Measurements from ENCODE around the gene PPFIBP2.

PPFIBP2 gene

DNA sequence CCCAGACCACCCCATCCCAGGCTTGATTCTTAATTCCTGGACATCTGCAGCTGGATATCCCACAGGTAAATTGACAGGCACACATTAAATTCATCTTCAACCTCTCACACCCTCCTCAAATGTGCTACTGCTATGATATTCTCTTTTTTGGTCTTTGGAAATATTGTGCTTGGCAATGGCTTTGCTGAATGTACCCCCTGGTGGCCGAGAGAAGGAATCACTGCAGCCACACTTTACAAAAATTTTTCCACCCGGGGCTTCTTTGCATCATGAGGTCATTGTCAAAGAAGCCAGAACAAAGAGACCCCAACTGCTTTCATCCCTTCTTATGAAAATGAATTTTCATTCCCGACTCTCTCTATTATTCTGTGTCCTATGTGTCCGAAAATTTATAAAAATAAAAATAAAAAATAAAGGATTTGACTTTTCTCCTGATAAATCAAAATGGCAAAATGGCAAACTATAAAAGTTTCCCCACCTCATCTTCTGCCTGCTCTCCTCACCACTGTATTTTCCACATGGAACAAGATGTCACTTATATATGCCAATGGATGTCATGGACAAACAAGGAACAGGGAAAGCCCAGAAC lies 174.5 kb downstream of the PPFIBP2 start:
- no peaks in the 10 kb centered on the region for H4K20me1 ChIP-seq (ENCODE audit: insufficient read depth, low read length)
- H3K9me2 ChIP-seq (replicated peaks; ENCODE audit: insufficient read depth, low read length): no peaks in the 10 kb centered on the region
- H2AFZ ChIP-seq (ENCODE audit: low read length): no peak overlapping the region
- H3K4me2 ChIP-seq (ENCODE audit: low read depth, low read length): no peak overlapping the region
- no peak overlapping the region for H3K27ac ChIP-seq (ENCODE audit: low read length)
- H3K36me3 ChIP-seq (replicated peaks; ENCODE audit: insufficient read depth, low read length): no peaks in the 10 kb centered on the region
- no peaks in the 10 kb centered on the region for H3K9me3 ChIP-seq (replicated peaks; ENCODE audit: insufficient read depth, low read length)
- TF ChIP-seq EZH2phosphoT487 (IDR thresholded peaks at IDR 0.05; ENCODE audit: low read length) (no peak), CTCF (IDR thresholded peaks at IDR 0.05; ENCODE audit: low read length) (peak; percentile 75)
- no peaks in the 10 kb centered on the region for H3K79me2 ChIP-seq (ENCODE audit: low read length)
- no peak overlapping the region for H3K9ac ChIP-seq (ENCODE audit: low read length)
- no peaks in the 10 kb centered on the region for H3K27me3 ChIP-seq (replicated peaks; ENCODE audit: insufficient read depth, low read length)
- H3F3A ChIP-seq (ENCODE audit: insufficient read depth, low read length): no peaks in the 10 kb centered on the region
- H3K4me3 ChIP-seq (ENCODE audit: low read length): no peak overlapping the region
- H3K4me1 ChIP-seq (ENCODE audit: low read length): no peaks in the 10 kb centered on the region
- DNase-seq: peak; percentile 38

DNA sequence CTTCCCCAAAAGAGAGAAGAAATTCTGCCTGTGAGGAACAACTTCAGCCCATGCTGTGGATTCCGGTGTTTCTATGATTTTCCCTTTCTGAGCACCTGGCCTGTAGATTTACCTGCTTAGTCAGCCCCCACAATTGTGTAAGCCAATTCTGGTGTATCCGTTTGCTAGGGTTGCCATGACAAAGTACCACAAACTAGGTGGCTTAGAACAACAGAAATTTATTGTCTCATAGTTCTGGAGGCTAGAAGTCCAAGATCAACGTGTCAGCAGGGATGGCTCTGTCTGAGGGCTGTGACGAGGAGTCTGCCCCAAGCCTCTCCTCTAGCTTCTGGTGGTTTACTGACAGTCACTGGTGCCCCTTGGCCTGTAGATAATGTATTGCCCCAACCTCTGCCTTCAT lies 175.4 kb downstream of the PPFIBP2 start:
- Histone ChIP-seq H3K9me3 (replicated peaks; ENCODE audit: insufficient read depth, low read length) (no peaks in the 10 kb centered on the region), H3F3A (ENCODE audit: insufficient read depth, low read length) (no peaks in the 10 kb centered on the region), H2AFZ (ENCODE audit: low read length) (no peak overlapping the region), H3K9me2 (replicated peaks; ENCODE audit: insufficient read depth, low read length) (no peaks in the 10 kb centered on the region), H3K4me3 (ENCODE audit: low read length) (no peak overlapping the region), H3K27me3 (replicated peaks; ENCODE audit: insufficient read depth, low read length) (0 out of 2 replicates have a peak, but pooled peaks cover 5% of the 10 kb centered on the region), H3K9ac (ENCODE audit: low read length) (no peak overlapping the region), H3K79me2 (ENCODE audit: low read length) (no peaks in the 10 kb centered on the region), H4K20me1 (ENCODE audit: insufficient read depth, low read length) (no peaks in the 10 kb centered on the region), H3K4me1 (ENCODE audit: low read length) (no peaks in the 10 kb centered on the region), H3K36me3 (replicated peaks; ENCODE audit: insufficient read depth, low read length) (no peaks in the 10 kb centered on the region), H3K27ac (ENCODE audit: low read length) (no peak overlapping the region), H3K4me2 (ENCODE audit: low read depth, low read length) (no peak overlapping the region)
- TF ChIP-seq EZH2 (optimal IDR thresholded peaks at IDR 0.05; ENCODE audit: low read depth, low read length): no peak
- TF ChIP-seq EZH2phosphoT487 (IDR thresholded peaks at IDR 0.05; ENCODE audit: low read length): no peak
- TF ChIP-seq CTCF (IDR thresholded peaks at IDR 0.05; ENCODE audit: low read length): no peak
- DNase-seq: no peak

DNA sequence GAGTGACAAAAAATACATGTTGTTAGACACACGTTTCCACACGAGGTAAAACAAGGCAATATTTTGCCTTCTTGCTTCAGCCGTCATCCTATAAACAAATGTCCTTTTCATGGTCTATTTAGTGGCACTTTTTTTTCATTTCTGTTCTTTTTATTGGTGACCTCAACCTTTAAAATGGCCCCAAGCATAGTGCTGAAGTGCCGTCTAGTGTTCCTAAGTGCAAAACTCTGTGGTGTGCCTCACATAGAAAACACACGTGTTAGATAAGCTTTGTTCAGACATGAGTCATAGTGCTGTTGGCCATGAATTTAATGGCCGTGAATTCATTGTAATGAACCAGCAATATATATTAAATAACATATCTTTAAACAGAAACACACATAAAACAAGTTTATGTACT lies 176.8 kb downstream of the PPFIBP2 start:
- peak; percentile 51 for DNase-seq
- Histone ChIP-seq H3K9me3 (replicated peaks; ENCODE audit: insufficient read depth, low read length) (no peaks in the 10 kb centered on the region), H3F3A (ENCODE audit: insufficient read depth, low read length) (no peaks in the 10 kb centered on the region), H2AFZ (ENCODE audit: low read length) (no peak overlapping the region), H3K4me1 (ENCODE audit: low read length) (peaks cover 3% of the 10 kb centered on the region; the same call in 1 of the 2 replicates), H4K20me1 (ENCODE audit: insufficient read depth, low read length) (no peaks in the 10 kb centered on the region), H3K4me3 (ENCODE audit: low read length) (no peak overlapping the region), H3K27me3 (replicated peaks; ENCODE audit: insufficient read depth, low read length) (0 out of 2 replicates have a peak, but pooled peaks cover 6% of the 10 kb centered on the region), H3K36me3 (replicated peaks; ENCODE audit: insufficient read depth, low read length) (no peaks in the 10 kb centered on the region), H3K27ac (ENCODE audit: low read length) (no peak overlapping the region), H3K79me2 (ENCODE audit: low read length) (no peaks in the 10 kb centered on the region), H3K9me2 (replicated peaks; ENCODE audit: insufficient read depth, low read length) (no peaks in the 10 kb centered on the region), H3K4me2 (ENCODE audit: low read depth, low read length) (no peak overlapping the region), H3K9ac (ENCODE audit: low read length) (no peak overlapping the region)
- TF ChIP-seq EZH2phosphoT487 (IDR thresholded peaks at IDR 0.05; ENCODE audit: low read length): no peak
- TF ChIP-seq CTCF (IDR thresholded peaks at IDR 0.05; ENCODE audit: low read length): peak; percentile 39
- TF ChIP-seq EZH2 (optimal IDR thresholded peaks at IDR 0.05; ENCODE audit: low read depth, low read length): no peak
